Fibroblast of skin of left quadriceps (primary cell): ENCODE data around the gene ABHD12B.

Experiments used
- DNase-seq, 2 experiments: peaks; one replicate each; pipeline ENCODE4 v3.0.0-alpha.2; 2013; ENCODE audit warnings: low read depth in 2 of 2

Gene ABHD12B

GRCh38 chr14:50871914-50872732 is at the start of gene ABHD12B:
Gene ABHD12B, plus strand, starts transcription at chr14:50872053. Its CDS starts 122 bp downstream, at chr14:50872175.
- no peak for DNase-seq

GRCh38 chr14:50822501-50823042 is 49.3 kb upstream of the ABHD12B start:
- no peak for DNase-seq

GRCh38 chr14:50823051-50823761 is 48.6 kb upstream of the ABHD12B start:
- no peak for DNase-seq

- no peak for DNase-seq
Observed at GRCh38 chr14:50823762-50824636, 47.9 kb upstream of the ABHD12B start.

GRCh38 chr14:50825307-50825706 is 46.5 kb upstream of the ABHD12B start:
- no peak for DNase-seq

- DNase-seq: no peak
Observed at GRCh38 chr14:50826681-50827080, 45.2 kb upstream of the ABHD12B start.

- no peak for DNase-seq
Observed at GRCh38 chr14:50828721-50829488, 42.9 kb upstream of the ABHD12B start.

GRCh38 chr14:50829489-50830043 is 42.3 kb upstream of the ABHD12B start:
- DNase-seq: no peak

GRCh38 chr14:50830044-50830931 is 41.6 kb upstream of the ABHD12B start:
- DNase-seq: no peak

GRCh38 chr14:50830932-50831725 is 40.7 kb upstream of the ABHD12B start, which contains the start of gene NIN:
Gene NIN, minus strand, starts transcription at chr14:50831162. Its CDS starts 9,106 bp downstream, at chr14:50822056.
- peak; percentile 54 to 61 for DNase-seq

GRCh38 chr14:50831726-50832168 is 40.1 kb upstream of the ABHD12B start:
- no peak for DNase-seq

- no peak for DNase-seq
Observed at GRCh38 chr14:50832935-50833630, 38.8 kb upstream of the ABHD12B start.

GRCh38 chr14:50834802-50835276 is 37.0 kb upstream of the ABHD12B start:
- DNase-seq: no peak

GRCh38 chr14:50835280-50835679 is 36.6 kb upstream of the ABHD12B start:
- DNase-seq: no peak

GRCh38 chr14:50836515-50836914 is 35.3 kb upstream of the ABHD12B start:
- no peak for DNase-seq

GRCh38 chr14:50837271-50837670 is 34.6 kb upstream of the ABHD12B start:
- no peak for DNase-seq

- DNase-seq: no peak
Observed at GRCh38 chr14:50837850-50838470, 33.9 kb upstream of the ABHD12B start.
